Activated B cell treated with CpG ODN at 0.5 μM for 24 hours (primary cell): ENCODE results near the gene RHOT2. TPM values are rescaled to one million over a fixed set of nuclear protein-coding genes. Genes with fewer than 3 reads are reported as not detected.

Experiments
- ATAC-seq: fragments of 200-7000 bp; cut with Tn5 transposase; one replicate; pipeline ENCODE4 v1.10.0; 2021; ENCODE audit warnings: low read depth, mild to moderate bottlenecking, moderate library complexity
- CTCF ChIA-PET: fragments of 350-600 bp; sonication (Branson Sonifier 250); formaldehyde crosslinking; loops from one replicate; lab custom pipeline; 2021; ENCODE audit warnings: antibody characterized with exemption; lab: Charles Lee
- POLR2A ChIA-PET: fragments of 350-600 bp; sonication (Branson Sonifier 250); formaldehyde crosslinking; loops from one replicate; lab custom pipeline; 2021; ENCODE audit warnings: antibody characterized with exemption; lab: Charles Lee
- DNase-seq: peaks from one replicate; pipeline ENCODE4 v3.0.0; 2022
- H3K27ac Mint-ChIP-seq: one replicate; pipeline ENCODE4 v1.8.0; 2020; ENCODE audit warnings: mixed read lengths
- H3K27me3 Mint-ChIP-seq: one replicate; pipeline ENCODE4 v1.8.0; 2021; ENCODE audit warnings: mixed read lengths
- H3K36me3 Mint-ChIP-seq: one replicate; pipeline ENCODE4 v1.8.0; 2021; ENCODE audit warnings: low read depth, mixed read lengths
- H3K4me1 Mint-ChIP-seq: one replicate; pipeline ENCODE4 v1.8.0; 2021; ENCODE audit warnings: mixed read lengths
- H3K4me3 Mint-ChIP-seq: one replicate; pipeline ENCODE4 v1.8.0; 2020; ENCODE audit warnings: mild to moderate bottlenecking, mixed read lengths
- H3K9me3 Mint-ChIP-seq: one replicate; pipeline ENCODE4 v1.8.0; 2020; ENCODE audit warnings: mixed read lengths
- intact Hi-C: fragments of 100-400 bp; cut with micrococcal nuclease; formaldehyde crosslinking; loops from one replicate; pipeline ENCODE4 v1.15.1; 2024
- total RNA-seq: library from RNA; stranded (reverse); gene quantifications from 2 replicates; pipeline ENCODE4 v1.2.3, GENCODE V29; 2022
- TF ChIP-seq, protein P1 (sequence below): fragments of 200-600 bp; IDR thresholded peaks from one replicate; pipeline ENCODE4 v1.8.0; 2022; ENCODE audit warnings: antibody characterized with exemption, mild to moderate bottlenecking

Gene RHOT2
- total RNA-seq, 1 donor from 2014 or later, result 170 TPM

DNA sequence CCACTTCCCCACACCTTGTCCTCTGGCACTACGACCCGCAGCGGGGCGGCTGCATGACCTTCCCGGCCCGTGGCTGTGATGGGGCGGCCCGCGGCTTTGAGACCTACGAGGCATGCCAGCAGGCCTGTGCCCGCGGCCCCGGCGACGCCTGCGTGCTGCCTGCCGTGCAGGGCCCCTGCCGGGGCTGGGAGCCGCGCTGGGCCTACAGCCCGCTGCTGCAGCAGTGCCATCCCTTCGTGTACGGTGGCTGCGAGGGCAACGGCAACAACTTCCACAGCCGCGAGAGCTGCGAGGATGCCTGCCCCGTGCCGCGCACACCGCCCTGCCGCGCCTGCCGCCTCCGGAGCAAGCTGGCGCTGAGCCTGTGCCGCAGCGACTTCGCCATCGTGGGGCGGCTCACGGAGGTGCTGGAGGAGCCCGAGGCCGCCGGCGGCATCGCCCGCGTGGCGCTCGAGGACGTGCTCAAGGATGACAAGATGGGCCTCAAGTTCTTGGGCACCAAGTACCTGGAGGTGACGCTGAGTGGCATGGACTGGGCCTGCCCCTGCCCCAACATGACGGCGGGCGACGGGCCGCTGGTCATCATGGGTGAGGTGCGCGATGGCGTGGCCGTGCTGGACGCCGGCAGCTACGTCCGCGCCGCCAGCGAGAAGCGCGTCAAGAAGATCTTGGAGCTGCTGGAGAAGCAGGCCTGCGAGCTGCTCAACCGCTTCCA, 34.4 kb upstream of the RHOT2 start:
- ChIA-PET POLR2A (no interaction called here), CTCF (no interaction called here)
- Mint-ChIP-seq H3K36me3 (peaks cover 11% of the 10 kb centered on the region), H3K4me3 (no peak overlapping the region), H3K4me1 (peaks cover 17% of the 10 kb centered on the region), H3K27me3 (no peaks in the 10 kb centered on the region), H3K27ac (no peak overlapping the region), H3K9me3 (no peaks in the 10 kb centered on the region)
- no peak for ATAC-seq
- DNase-seq, result no peak
- TF ChIP-seq, protein P1, sequence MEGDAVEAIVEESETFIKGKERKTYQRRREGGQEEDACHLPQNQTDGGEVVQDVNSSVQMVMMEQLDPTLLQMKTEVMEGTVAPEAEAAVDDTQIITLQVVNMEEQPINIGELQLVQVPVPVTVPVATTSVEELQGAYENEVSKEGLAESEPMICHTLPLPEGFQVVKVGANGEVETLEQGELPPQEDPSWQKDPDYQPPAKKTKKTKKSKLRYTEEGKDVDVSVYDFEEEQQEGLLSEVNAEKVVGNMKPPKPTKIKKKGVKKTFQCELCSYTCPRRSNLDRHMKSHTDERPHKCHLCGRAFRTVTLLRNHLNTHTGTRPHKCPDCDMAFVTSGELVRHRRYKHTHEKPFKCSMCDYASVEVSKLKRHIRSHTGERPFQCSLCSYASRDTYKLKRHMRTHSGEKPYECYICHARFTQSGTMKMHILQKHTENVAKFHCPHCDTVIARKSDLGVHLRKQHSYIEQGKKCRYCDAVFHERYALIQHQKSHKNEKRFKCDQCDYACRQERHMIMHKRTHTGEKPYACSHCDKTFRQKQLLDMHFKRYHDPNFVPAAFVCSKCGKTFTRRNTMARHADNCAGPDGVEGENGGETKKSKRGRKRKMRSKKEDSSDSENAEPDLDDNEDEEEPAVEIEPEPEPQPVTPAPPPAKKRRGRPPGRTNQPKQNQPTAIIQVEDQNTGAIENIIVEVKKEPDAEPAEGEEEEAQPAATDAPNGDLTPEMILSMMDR, result no peak
- intact Hi-C loops, result no loop called here

DNA sequence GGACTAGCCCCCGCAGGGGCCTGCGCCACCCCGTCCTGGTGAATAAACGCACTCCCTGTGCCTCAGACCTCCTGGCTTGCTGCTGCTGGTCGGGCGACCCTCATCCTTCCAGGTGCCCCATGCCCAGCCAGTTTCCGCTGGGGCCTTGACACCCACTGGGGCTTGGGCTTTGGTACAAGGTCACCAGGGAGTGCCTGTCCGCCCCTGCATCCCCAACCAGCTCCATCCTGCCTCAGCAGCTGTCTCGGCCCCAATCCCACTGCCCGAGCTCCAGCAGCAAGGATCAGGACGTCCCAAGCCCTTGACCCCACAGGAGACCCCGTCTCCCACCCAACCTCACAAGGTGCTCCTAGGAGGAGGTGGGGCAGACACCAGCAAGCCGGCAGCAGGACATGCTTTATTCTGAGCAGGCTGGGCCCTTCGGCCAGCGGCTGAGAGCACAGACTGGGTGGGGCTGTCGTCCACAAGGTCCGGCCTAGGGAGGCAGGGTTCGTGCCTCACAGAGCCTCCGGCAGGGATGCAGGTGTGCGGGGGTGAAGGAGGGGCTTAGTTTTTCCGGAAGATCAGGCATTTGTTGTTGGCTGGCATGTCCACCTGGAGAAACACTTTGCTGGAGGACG, 33.8 kb upstream of the RHOT2 start:
- ChIA-PET CTCF (no interaction called here), POLR2A (no interaction called here)
- TF ChIP-seq, protein P1, result no peak
- intact Hi-C loops, result no loop called here
- no peak for ATAC-seq
- no peaks in the 10 kb centered on the region for H3K9me3 Mint-ChIP-seq
- H3K4me1 Mint-ChIP-seq, result peaks cover 21% of the 10 kb centered on the region
- DNase-seq, result no peak
- peak overlapping the region; percentile 56 for H3K4me3 Mint-ChIP-seq
- H3K27ac Mint-ChIP-seq, result no peak overlapping the region
- peaks cover 6% of the 10 kb centered on the region for H3K36me3 Mint-ChIP-seq
- H3K27me3 Mint-ChIP-seq, result no peaks in the 10 kb centered on the region

DNA sequence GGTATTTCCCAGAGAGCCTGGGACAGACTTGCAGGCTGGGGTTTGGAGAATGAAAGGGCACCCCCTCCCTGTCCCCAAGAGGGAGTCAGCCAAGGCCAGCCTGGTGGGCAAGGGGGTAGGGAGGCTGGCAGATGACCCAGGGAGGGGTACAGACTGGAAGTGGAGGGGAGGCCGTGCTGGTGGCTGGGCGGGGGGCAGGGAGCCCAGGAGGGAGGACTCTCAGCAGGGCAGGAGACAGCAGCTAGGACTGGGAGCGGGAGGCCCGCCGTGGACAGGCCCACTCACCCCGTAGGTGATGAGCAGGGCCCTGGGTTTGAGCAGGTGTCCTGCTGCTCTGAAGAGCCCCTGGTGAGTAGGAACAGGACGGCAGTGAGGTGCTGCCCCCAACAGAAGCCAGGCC, 32.9 kb upstream of the RHOT2 start:
- Mint-ChIP-seq H3K27ac (no peak overlapping the region), H3K4me3 (peak overlapping the region; percentile 70), H3K4me1 (peaks cover 27% of the 10 kb centered on the region), H3K36me3 (peaks cover 6% of the 10 kb centered on the region), H3K27me3 (no peaks in the 10 kb centered on the region), H3K9me3 (no peaks in the 10 kb centered on the region)
- DNase-seq (no peak), ATAC-seq (no peak)
- ChIA-PET CTCF (no interaction called here), POLR2A (no interaction called here)
- TF ChIP-seq, protein P1, result no peak
- intact Hi-C loops, result no loop called here

DNA sequence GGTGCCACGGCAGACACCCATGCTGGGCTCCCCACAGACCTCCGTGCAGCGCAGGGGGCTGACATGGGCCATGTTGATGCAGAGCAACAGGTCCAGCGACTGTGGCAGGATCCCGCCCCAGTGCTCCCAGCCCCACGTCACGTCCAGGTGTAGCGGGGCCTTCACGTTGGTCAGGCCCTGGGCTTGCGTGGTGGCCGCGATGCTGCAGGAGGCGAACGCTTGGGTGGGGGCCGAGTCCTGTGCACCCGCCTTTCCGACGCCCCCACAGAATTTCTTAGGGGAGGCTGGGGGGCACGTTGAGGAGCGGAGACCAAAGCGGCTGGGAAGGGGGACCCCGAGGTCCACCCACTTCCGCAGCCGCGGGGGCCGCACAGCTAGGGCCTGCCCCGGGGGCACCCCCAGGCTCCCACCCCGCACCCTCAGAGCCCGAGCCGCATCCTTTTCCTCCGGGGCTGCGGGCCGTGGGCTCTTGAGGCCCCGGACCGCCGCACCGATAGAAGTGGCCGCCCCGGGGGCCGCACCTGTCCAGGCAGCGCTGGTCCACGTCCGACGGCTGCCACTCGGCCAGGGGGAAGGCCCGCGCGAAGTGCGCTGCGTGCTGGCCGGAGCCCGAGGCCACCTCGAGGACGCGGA, 32.2 kb upstream of the RHOT2 start:
- ATAC-seq, result no peak
- TF ChIP-seq, protein P1, result no peak
- no peaks in the 10 kb centered on the region for H3K9me3 Mint-ChIP-seq
- CTCF ChIA-PET, result interaction anchor here (1.2 kb wide), 1 partner anchor 56 kb away, joined by 3 read pairs; no protein-coding TSS in a partner anchor
- H3K27me3 Mint-ChIP-seq, result no peaks in the 10 kb centered on the region
- POLR2A ChIA-PET, result interaction anchor here (0.7 to 2.0 kb wide), 13 partner anchors 12 to 1520 kb away, joined by 3 to 14 read pairs (median 4); partner anchors contain the start of genes CAPN15, NHLRC4, PGAP6 and PIGQ
- H3K36me3 Mint-ChIP-seq, result peaks cover 6% of the 10 kb centered on the region
- H3K4me3 Mint-ChIP-seq, result peak overlapping the region; percentile 95
- intact Hi-C loops, result loop anchor here (1.0 to 2.0 kb wide), 9 partner anchors 14 to 234 kb away; partner anchors contain the start of genes CAPN15, DECR2, JMJD8 and PIGQ
- no peak for DNase-seq
- H3K4me1 Mint-ChIP-seq, result peaks cover 30% of the 10 kb centered on the region
- no peak overlapping the region for H3K27ac Mint-ChIP-seq
